Measurements from ENCODE around the gene NFIX. TPM values are rescaled to one million over a fixed set of nuclear protein-coding genes. Genes with fewer than 3 reads are reported as not detected.

NFIX gene
- total and polyA plus RNA-seq, 2 experiments from 2014 or later, result 0.06 to 0.14 TPM

DNA sequence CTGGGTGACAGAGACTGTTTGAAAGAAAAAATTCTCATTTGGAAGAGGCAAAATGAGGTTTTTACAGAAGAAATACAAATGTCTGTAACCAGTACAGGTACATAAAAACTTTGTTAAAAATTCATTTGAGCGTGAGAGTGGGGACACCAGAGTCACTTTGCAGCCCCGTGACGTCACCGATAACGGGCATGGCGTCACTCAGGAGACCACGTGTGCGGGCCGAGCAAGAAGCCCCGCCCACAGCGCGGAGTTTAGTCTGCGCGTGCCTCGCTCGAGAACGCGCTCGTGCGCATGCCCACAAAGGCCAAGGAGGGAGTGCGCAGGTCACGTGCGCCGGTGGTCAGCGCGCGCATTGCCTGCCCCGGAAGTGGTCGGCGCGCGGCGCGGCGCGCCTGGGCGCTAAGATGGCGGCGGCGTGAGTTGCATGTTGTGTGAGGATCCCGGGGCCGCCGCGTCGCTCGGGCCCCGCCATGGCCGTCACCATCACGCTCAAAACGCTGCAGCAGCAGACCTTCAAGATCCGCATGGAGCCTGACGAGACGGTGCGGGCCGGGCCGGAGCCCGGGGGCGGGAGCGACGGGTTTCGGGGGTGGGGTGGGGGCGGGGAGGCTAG, 49.7 kb upstream of the NFIX start, which contains the start of gene RAD23A:
RAD23A (plus strand) TSS at position 384 of the 613 bp plus-strand sequence; CDS start at position 471, 87 bp downstream.
- H3K27me3 ChIP-seq (ENCODE audit: insufficient read depth), result no peaks in the 10 kb centered on the region
- peaks cover 50% of the 10 kb centered on the region for H3K36me3 ChIP-seq (ENCODE audit: insufficient read depth)
- Mint-ChIP-seq H3K4me3 (peak within 1 kb of the TSS; percentile 95), H3K9me3 (no peaks in the 10 kb centered on the region; the same call in 2 of the 3 replicates), H3K36me3 (ENCODE audit: low read depth) (peaks cover 88% of the 10 kb centered on the region), H3K4me1 (peaks cover 15% of the 10 kb centered on the region), H3K27me3 (ENCODE audit: insufficient read depth, low read depth, poor library complexity) (peaks cover 31% of the 10 kb centered on the region), H3K27ac (peak within 1 kb of the TSS; percentile 99)
- H2AFZ ChIP-seq, result no peak within 1 kb of the TSS
- peak within 1 kb of the TSS; percentile 77 for H3K4me3 ChIP-seq
- no peaks in the 10 kb centered on the region for H3K9me2 ChIP-seq (ENCODE audit: insufficient read depth)
- H3K79me2 ChIP-seq (replicated peaks; ENCODE audit: insufficient read depth), result peaks cover 29% of the 10 kb centered on the region
- peaks cover 25% of the 10 kb centered on the region for H4K20me1 ChIP-seq (replicated peaks; ENCODE audit: insufficient read depth)
- peaks cover 54% of the 10 kb centered on the region for H3F3A ChIP-seq (replicated peaks; ENCODE audit: low read depth)
- H3K4me2 ChIP-seq, result peak within 1 kb of the TSS; percentile 82
- H3K27ac ChIP-seq (ENCODE audit: low read depth), result peak within 1 kb of the TSS; percentile 98
- TF ChIP-seq ZNF331 (CRISPR knock-in tag; IDR thresholded peaks at IDR 0.05; ENCODE audit: low read depth), result 0 out of 2 replicates have a peak, but pooled peaks have one; percentile 16
- TF ChIP-seq ZNF114 (CRISPR knock-in tag; IDR thresholded peaks at IDR 0.05), result no peak
- TF ChIP-seq, protein P1, sequence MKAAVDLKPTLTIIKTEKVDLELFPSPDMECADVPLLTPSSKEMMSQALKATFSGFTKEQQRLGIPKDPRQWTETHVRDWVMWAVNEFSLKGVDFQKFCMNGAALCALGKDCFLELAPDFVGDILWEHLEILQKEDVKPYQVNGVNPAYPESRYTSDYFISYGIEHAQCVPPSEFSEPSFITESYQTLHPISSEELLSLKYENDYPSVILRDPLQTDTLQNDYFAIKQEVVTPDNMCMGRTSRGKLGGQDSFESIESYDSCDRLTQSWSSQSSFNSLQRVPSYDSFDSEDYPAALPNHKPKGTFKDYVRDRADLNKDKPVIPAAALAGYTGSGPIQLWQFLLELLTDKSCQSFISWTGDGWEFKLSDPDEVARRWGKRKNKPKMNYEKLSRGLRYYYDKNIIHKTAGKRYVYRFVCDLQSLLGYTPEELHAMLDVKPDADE (IDR thresholded peaks at IDR 0.05), result peak; percentile 80
- TF ChIP-seq NANOG (IDR thresholded peaks at IDR 0.05; ENCODE audit: borderline replicate concordance), result no peak
- no peak for TF ChIP-seq JUNB (IDR thresholded peaks at IDR 0.05; ENCODE audit: unreplicated experiment)
- TF ChIP-seq, protein P2, sequence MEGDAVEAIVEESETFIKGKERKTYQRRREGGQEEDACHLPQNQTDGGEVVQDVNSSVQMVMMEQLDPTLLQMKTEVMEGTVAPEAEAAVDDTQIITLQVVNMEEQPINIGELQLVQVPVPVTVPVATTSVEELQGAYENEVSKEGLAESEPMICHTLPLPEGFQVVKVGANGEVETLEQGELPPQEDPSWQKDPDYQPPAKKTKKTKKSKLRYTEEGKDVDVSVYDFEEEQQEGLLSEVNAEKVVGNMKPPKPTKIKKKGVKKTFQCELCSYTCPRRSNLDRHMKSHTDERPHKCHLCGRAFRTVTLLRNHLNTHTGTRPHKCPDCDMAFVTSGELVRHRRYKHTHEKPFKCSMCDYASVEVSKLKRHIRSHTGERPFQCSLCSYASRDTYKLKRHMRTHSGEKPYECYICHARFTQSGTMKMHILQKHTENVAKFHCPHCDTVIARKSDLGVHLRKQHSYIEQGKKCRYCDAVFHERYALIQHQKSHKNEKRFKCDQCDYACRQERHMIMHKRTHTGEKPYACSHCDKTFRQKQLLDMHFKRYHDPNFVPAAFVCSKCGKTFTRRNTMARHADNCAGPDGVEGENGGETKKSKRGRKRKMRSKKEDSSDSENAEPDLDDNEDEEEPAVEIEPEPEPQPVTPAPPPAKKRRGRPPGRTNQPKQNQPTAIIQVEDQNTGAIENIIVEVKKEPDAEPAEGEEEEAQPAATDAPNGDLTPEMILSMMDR (conservative IDR thresholded peaks at IDR 0.05; ENCODE audit: low read depth in 2 of 2), result no peak
- TF ChIP-seq EZH2 (IDR thresholded peaks at IDR 0.05; ENCODE audit: low read depth, unreplicated experiment), result no peak
- TF ChIP-seq STAT1 (IDR thresholded peaks at IDR 0.05; ENCODE audit: unreplicated experiment), result no peak
- TF ChIP-seq POLR2AphosphoS5 (IDR thresholded peaks at IDR 0.05; ENCODE audit: low read depth), result peak; percentile 80
- TF ChIP-seq, protein P3, sequence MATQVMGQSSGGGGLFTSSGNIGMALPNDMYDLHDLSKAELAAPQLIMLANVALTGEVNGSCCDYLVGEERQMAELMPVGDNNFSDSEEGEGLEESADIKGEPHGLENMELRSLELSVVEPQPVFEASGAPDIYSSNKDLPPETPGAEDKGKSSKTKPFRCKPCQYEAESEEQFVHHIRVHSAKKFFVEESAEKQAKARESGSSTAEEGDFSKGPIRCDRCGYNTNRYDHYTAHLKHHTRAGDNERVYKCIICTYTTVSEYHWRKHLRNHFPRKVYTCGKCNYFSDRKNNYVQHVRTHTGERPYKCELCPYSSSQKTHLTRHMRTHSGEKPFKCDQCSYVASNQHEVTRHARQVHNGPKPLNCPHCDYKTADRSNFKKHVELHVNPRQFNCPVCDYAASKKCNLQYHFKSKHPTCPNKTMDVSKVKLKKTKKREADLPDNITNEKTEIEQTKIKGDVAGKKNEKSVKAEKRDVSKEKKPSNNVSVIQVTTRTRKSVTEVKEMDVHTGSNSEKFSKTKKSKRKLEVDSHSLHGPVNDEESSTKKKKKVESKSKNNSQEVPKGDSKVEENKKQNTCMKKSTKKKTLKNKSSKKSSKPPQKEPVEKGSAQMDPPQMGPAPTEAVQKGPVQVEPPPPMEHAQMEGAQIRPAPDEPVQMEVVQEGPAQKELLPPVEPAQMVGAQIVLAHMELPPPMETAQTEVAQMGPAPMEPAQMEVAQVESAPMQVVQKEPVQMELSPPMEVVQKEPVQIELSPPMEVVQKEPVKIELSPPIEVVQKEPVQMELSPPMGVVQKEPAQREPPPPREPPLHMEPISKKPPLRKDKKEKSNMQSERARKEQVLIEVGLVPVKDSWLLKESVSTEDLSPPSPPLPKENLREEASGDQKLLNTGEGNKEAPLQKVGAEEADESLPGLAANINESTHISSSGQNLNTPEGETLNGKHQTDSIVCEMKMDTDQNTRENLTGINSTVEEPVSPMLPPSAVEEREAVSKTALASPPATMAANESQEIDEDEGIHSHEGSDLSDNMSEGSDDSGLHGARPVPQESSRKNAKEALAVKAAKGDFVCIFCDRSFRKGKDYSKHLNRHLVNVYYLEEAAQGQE (IDR thresholded peaks at IDR 0.05; ENCODE audit: unreplicated experiment), result no peak
- peak; percentile 100 for TF ChIP-seq CREB1 (CRISPR knock-in tag; IDR thresholded peaks at IDR 0.05; ENCODE audit: low read depth)
- TF ChIP-seq, protein P4, sequence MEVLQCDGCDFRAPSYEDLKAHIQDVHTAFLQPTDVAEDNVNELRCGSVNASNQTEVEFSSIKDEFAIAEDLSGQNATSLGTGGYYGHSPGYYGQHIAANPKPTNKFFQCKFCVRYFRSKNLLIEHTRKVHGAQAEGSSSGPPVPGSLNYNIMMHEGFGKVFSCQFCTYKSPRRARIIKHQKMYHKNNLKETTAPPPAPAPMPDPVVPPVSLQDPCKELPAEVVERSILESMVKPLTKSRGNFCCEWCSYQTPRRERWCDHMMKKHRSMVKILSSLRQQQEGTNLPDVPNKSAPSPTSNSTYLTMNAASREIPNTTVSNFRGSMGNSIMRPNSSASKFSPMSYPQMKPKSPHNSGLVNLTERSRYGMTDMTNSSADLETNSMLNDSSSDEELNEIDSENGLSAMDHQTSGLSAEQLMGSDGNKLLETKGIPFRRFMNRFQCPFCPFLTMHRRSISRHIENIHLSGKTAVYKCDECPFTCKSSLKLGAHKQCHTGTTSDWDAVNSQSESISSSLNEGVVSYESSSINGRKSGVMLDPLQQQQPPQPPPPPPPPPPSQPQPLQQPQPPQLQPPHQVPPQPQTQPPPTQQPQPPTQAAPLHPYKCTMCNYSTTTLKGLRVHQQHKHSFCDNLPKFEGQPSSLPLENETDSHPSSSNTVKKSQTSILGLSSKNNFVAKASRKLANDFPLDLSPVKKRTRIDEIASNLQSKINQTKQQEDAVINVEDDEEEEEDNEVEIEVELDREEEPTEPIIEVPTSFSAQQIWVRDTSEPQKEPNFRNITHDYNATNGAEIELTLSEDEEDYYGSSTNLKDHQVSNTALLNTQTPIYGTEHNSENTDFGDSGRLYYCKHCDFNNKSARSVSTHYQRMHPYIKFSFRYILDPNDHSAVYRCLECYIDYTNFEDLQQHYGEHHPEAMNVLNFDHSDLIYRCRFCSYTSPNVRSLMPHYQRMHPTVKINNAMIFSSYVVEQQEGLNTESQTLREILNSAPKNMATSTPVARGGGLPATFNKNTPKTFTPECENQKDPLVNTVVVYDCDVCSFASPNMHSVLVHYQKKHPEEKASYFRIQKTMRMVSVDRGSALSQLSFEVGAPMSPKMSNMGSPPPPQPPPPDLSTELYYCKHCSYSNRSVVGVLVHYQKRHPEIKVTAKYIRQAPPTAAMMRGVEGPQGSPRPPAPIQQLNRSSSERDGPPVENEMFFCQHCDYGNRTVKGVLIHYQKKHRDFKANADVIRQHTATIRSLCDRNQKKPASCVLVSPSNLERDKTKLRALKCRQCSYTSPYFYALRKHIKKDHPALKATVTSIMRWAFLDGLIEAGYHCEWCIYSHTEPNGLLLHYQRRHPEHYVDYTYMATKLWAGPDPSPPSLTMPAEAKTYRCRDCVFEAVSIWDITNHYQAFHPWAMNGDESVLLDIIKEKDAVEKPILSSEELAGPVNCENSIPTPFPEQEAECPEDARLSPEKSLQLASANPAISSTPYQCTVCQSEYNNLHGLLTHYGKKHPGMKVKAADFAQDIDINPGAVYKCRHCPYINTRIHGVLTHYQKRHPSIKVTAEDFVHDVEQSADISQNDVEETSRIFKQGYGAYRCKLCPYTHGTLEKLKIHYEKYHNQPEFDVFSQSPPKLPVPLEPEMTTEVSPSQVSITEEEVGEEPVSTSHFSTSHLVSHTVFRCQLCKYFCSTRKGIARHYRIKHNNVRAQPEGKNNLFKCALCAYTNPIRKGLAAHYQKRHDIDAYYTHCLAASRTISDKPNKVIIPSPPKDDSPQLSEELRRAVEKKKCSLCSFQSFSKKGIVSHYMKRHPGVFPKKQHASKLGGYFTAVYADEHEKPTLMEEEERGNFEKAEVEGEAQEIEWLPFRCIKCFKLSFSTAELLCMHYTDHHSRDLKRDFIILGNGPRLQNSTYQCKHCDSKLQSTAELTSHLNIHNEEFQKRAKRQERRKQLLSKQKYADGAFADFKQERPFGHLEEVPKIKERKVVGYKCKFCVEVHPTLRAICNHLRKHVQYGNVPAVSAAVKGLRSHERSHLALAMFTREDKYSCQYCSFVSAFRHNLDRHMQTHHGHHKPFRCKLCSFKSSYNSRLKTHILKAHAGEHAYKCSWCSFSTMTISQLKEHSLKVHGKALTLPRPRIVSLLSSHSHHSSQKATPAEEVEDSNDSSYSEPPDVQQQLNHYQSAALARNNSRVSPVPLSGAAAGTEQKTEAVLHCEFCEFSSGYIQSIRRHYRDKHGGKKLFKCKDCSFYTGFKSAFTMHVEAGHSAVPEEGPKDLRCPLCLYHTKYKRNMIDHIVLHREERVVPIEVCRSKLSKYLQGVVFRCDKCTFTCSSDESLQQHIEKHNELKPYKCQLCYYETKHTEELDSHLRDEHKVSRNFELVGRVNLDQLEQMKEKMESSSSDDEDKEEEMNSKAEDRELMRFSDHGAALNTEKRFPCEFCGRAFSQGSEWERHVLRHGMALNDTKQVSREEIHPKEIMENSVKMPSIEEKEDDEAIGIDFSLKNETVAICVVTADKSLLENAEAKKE (CRISPR knock-in tag; IDR thresholded peaks at IDR 0.05), result no peak
- no peak for TF ChIP-seq EZH2phosphoT487 (IDR thresholded peaks at IDR 0.05; ENCODE audit: unreplicated experiment)
- H3K4me1 ChIP-seq (ENCODE audit: insufficient read depth), result peaks cover 14% of the 10 kb centered on the region
- ATAC-seq (peak; percentile 80), DNase-seq (ENCODE audit: low spot score) (peak; percentile 99)

Measured in GM23338 (cell line).